NCI-H1092 treated with DMSO at 0.1 percent for 48 hours (cell line): ENCODE results near the gene ACOX3.

Experiments
- DNase-seq: peaks from one replicate; lab custom pipeline; 2025; lab: John Stamatoyannopoulos, UW

Gene ACOX3

GRCh38 chr4:8467016-8467415 is 26.5 kb upstream of the ACOX3 start:
- no peak for DNase-seq

DNA sequence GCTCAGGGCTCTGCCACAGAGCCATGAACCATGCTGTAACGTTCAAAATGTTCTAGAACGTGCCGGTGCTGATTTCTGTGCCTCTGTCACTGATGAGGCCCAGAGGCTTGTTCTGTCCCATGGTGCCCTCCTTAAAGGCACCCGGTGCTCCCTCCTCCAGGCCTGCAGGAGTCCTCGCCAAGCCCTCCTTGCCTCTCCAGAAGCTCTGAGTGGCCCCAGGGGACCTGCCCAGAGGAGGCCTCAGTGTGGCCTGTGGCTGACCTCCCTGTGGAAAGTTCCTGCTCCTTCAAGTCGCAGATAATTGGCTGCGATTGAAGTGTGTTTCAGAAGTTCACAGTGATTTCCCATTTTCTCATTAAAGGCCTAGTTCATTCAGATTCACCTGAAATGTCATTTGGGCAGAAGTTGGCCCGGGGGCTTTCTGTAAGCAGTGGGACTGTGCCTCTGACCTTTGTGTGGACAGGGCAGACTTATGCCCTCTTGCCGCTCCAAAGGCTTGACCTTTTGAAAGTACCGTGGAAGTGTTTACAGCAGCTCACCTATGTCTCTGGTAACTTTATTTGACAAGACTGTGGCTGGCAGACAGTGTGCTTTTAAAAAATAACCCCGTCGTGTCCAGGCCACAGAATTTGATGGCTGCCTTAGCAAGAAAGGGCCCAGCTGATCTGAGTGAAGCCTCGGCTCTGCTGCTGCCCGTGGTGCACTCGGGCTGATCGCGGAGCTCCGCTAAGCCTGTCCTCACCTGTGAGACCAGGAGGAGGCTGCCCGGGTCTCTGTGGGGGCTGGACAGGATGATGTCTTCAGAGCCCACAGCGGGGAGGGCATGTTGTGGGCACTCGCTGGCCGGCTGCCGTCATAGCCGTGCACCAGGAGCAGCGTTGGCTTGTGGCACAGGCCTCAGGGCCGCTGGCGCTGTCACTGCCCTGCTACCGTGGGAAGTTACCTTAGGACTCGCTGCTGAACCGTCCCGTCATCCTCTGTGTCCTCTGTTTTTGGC is 25.4 kb upstream of the ACOX3 start:
- DNase-seq = no peak

- no peak for DNase-seq
Observed at GRCh38 chr4:8464381-8464780, 23.9 kb upstream of the ACOX3 start.

DNA sequence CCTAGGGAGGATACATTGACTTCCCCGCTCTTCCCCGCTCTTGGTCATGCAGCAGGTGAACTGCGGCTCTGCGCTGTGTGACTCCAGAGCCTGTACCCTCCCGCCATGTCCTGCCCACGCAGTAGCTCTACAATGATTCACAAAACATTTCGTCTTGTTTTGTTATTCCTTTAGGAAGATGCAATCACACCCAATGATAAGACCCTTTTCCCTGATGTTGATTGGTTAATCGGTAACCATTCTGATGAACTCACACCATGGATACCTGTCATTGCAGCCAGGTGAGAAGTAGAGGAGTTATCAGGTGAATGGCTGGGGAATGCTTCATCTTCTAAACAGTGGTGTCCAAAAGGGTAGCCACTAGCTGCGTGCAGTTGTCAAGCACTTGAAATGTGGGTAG is 23.3 kb upstream of the ACOX3 start:
- no peak for DNase-seq

DNA sequence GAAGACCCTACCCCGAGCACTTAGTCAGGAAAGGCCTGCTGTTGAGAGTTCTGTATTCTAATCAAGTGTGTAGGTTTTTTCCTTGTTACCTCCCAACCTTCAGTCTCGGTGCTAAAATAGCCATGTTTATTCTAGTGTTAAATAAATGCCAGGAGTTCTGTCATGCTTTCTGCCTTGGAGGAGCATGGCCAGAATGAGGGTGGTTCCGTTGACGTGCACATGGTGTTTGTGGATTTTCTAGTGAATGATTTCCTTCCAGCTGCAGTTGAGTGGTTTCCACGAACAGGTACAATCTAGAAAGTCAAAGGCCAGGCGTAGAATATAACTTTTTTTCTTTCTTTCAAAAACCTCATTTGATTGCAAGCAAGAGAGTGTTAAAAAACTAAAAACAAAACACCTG is 21.1 kb upstream of the ACOX3 start:
- no peak for DNase-seq

DNA sequence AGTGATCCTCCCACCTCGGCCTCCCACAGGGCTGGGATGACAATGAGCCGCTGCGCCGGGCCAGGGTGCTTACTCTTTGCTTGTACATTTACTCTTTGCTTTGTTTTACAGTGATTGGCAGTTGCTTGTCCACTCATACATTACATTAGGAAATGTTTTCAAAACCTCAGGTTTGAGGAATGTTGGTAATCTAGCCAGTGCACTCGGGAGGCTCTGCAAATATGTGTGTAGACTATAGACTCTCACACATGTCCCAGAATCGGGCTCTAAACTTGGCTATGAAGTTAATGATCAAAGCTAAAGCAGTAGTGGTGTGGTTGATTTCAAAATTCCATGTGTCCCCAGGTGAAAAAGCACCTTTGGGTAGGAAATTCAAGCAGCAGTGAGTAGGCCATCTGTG is 20.6 kb upstream of the ACOX3 start:
- DNase-seq = no peak

DNA sequence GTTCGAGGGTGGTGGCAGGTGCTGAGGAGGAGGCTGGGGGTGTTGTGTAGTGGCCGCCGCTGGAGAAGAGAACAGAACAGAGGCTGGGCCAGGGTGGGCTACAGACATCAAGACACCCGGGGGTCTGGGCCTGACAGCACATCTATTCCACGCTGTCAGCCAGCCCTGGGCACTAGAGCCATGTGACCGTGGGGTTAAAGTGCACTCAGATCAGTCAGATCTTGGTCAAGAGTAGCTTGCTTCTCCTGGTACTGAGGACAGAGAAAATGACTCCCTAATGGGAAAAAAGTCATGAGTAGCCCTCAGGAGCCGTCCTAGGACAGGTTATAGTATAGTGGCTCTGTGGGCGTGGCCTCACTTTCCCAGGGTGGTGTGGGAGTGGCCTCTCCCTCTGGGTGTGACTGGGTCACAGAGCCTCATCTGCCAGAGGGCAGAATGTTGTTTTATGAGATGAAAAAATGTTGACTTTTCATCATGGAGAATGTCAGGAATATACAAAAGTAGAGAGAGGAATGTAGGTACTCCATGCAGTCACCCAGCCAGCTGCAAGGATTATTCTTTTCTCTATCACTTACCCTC is 19.4 kb upstream of the ACOX3 start:
- DNase-seq = no peak

GRCh38 chr4:8457646-8458252 is 17.2 kb upstream of the ACOX3 start:
- DNase-seq = no peak

GRCh38 chr4:8453957-8454356 is 13.4 kb upstream of the ACOX3 start:
- no peak for DNase-seq

GRCh38 chr4:8451440-8452182 is 11.1 kb upstream of the ACOX3 start:
- DNase-seq = no peak

- no peak for DNase-seq
Observed at GRCh38 chr4:8446122-8446521, 5.6 kb upstream of the ACOX3 start.

GRCh38 chr4:8443801-8444200 is 3.3 kb upstream of the ACOX3 start:
- no peak for DNase-seq

DNA sequence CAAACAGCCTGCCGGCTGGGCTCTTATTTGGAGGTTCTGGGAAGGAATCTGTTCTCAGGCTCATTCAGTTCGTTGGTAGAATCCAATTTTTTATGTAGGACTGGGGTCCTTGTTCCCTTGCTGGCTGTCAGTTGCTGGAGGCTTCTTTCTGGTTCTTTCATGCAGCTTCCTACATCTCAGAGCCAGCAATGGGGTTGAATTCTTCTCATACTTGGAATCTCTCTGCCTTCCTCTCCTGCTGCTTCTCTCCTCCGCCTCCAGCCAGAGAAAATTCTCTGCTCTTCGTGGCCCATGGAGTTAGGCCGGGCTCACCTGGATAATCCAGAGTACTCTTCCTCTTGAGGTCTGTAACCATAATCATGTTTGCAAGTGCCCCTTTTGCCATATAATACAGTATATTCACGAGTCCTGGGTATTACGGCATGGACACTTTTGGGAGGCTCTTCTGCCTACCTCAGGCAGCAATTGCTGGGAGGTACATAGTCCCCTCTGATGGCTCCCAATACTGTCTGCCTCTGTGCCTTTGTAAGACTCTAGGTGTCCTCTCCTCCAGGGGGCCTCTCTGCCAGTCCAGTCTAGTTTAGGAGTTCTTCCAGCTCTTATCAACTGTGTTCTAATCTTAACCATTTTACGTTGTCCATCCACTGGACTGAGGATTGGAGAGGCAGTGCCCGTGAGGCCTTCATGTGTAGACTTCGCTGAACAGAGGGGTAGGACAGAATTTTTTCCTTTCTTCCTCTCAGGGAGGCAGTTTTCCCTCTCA is 2.3 kb upstream of the ACOX3 start:
- no peak for DNase-seq

GRCh38 chr4:8441499-8442091 is 1.1 kb upstream of the ACOX3 start:
- DNase-seq = no peak

DNA sequence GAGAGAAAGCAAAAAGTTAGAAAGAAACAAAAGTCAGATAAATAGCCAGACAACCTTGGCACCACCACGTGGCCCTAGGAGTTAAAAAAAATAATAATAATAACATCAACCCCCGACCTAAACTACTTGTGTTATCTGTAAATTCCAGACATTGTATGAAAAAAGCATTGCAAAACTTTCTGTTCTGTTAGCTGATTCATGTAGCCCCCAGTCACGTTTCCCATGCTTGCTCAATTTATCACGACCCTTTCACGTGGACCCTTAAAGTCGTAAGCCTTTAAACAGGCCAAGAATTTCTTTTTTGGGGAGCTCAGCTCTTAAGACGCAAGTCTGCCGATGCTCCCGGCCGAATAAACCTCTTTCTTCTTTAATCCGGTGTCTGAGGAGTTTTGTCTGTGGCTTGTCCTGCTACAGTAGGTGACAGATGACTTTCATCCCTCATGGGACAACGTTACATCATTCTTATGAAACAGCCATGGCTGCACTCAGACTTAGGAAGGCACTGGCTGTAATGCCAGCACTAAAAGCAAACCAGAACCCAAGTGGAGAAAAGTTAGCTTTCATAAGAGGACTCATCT is 520 bp downstream of the ACOX3 start:
- no peak for DNase-seq

DNA sequence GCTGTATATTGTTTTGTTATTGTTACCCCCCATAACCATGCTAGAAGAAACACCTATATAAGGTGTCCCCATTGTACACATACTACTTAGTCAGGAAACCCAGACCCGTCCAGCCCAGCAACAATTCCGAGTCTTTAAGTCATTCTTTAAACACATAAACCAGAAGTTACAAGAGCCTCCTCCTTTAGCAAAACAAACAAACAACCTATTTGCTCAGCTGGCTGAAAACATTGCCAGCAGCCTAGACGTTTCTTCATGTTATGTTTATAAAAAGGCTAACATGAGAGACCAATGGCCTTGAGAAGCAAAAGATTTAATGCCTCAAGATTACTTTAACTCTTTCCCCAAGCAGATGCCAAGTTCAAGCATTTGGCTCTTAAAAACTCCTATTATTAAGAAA is 1.4 kb downstream of the ACOX3 start:
- no peak for DNase-seq

DNA sequence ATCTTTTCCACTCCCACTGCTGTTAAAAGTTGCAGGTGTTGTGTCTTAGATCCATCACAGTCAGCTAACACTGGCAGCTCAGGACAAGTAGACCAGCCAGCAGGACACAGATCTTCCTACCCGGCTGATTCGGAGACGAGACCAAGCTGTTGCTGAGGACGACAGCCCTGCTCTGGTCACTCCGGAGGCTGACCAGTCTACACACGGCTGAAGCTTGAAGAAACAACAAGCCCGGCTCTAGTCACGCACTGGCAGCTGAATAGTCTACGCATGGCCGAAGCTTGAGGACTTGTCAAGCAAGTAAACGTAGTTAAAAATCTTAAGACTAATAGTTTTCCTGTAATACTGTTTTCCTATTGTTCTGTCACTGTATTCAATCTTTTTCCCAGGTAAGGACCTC is 1.8 kb downstream of the ACOX3 start:
- no peak for DNase-seq

DNA sequence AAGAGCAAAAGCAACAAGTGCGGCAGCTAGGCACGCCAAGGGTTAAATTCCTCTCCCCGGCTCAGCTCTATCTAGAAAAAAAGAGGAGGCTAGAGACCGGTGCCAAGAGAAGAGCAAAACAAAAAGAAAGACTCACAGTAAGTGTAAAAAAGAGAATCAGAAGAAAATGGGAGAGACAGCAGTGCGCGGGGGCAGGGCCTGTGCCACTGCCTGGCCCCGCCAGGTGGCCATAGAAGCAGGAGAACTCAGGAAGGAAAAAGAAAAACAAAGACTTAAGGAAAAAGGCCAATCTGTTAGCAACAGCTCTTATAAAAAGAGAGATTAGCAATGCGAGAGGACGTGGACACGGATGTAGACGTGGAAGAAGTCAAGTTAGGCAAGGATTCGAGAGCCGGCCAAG is 3.2 kb downstream of the ACOX3 start:
- DNase-seq = no peak

DNA sequence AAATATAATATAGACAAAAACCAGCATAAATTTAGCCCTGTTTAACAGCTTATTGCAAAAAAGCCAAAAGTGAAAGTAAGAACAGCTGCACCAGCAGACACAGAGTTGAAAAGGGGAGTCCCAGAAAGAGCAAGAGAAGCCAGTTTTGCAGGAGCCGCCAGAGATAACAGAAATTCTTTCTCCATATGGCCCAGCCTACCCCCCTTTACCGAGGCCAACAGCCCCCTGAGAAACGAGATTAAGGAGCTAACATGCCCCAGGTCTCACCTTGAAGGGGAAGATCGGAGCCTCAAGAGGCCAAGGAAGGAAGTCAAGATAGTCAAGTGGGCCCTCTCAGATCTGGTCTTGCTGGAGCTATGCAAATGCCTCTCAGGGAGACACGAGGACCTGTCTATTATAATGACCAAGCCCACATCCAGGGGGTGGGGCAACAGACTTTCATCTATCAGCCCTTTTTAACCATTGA is 4.8 kb downstream of the ACOX3 start:
- no peak for DNase-seq

DNA sequence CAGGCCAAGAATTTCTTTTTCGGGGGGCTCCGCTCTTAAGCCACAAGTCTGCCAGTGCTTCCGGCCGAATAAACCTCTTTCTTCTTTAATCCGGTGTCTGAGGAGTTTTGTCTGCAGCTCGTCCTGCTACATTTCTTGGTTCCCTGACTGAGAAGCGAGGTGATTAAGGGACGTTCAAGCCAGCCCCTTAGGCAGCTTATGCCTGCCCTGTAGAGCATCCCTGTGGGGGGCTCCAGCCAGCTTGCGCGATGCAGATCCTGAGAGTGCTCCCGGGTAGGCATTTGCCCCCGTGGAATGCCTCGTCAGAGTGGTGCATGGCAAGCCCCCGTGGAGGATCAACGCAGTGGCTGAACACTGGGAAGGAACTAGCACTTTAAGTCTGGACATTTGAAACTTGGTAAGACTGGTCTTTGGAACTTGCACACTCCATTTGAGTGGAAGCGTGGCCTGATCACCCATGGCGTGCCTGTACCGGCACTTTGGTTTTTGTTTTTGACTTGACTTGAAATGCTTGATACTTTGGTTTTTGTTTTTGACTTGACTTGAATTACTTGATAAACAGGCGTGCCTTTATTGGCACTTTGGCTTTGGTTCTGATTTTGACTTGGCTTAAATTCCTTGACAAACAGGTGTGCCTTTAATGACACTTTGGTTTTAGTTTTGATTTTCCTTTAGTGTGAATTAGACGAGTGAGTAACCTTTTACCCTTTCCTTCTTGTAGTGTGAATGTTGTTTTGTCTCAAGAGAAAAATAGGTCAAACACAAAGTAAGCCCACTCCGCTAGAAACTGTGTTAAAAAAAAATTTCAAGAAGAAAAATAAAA is 6.1 kb downstream of the ACOX3 start:
- DNase-seq = no peak
